K562 (cell line): ENCODE data around the gene IKZF3. TPM values are rescaled to one million over a fixed set of nuclear protein-coding genes. Genes with fewer than 3 reads are reported as not detected.

Experiments used
- DDX20 ChIP-seq: fragments of 450-650 bp; IDR thresholded peaks from 2 replicates; pipeline ENCODE4 v1.6.1; 2016; ENCODE audit warnings: missing genetic modification characterization, low read depth, mild to moderate bottlenecking, missing compliant biosample characterization, moderate library complexity
- DIDO1 ChIP-seq: fragments of 450-650 bp; IDR thresholded peaks from 2 replicates; pipeline ENCODE4 v1.6.1; 2016; ENCODE audit warnings: low read depth, missing biosample characterization, missing genetic modification characterization
- EGR1 ChIP-seq: fragments of 450-650 bp; conservative IDR thresholded peaks from 2 replicates; pipeline ENCODE4 v1.6.1; 2017; ENCODE audit warnings: mild to moderate bottlenecking
- ELF4 ChIP-seq: fragments of 450-650 bp; formaldehyde crosslinking; IDR thresholded peaks from 2 replicates; pipeline ENCODE4 v1.4.0; 2022; ENCODE audit warnings: missing genetic modification characterization
- GATA2 ChIP-seq: sonication (generic); formaldehyde crosslinking; IDR thresholded peaks from 2 replicates; pipeline ENCODE4 v1.4.0; 2020; ENCODE audit warnings: mild to moderate bottlenecking, missing genetic modification reagents
- HDAC8 ChIP-seq: fragments of 450-650 bp; IDR thresholded peaks from 2 replicates; pipeline ENCODE4 v1.6.1; 2016; ENCODE audit warnings: mild to moderate bottlenecking, missing genetic modification characterization, moderate library complexity, missing compliant biosample characterization
- MCM7 ChIP-seq, 2 experiments: fragments of 450-650 bp; IDR thresholded peaks; 2 replicates each; pipeline ENCODE4 v1.6.1; 2016 to 2018
- NCOA6 ChIP-seq: fragments of 450-650 bp; IDR thresholded peaks from 2 replicates; pipeline ENCODE4 v1.6.1; 2017; ENCODE audit warnings: mild to moderate bottlenecking
- SAP30 ChIP-seq: fragments of 200-600 bp; sonication (generic); IDR thresholded peaks from 2 replicates; pipeline ENCODE4 v1.6.1; 2012; ENCODE audit warnings: borderline replicate concordance, low read depth, mild to moderate bottlenecking, moderate library complexity, low read length, control low read depth, inconsistent platforms; ENCODE audit not compliant: insufficient read depth, poor library complexity, severe bottlenecking
- SMAD4 ChIP-seq: fragments of 250-450 bp; sonication (Bioruptor Pico); conservative IDR thresholded peaks from 2 replicates; pipeline ENCODE4 v1.8.0; 2021; ENCODE audit warnings: inconsistent platforms, mild to moderate bottlenecking, moderate library complexity
- ZNF282 ChIP-seq: sonication (generic); formaldehyde crosslinking; IDR thresholded peaks from 2 replicates; pipeline ENCODE4 v1.8.1; 2023; ENCODE audit warnings: missing genetic modification reagents
- ZNF766 ChIP-seq: fragments of 200-800 bp; sonication (Bioruptor generic); conservative IDR thresholded peaks from 2 replicates; pipeline ENCODE4 v1.6.1; 2016; ENCODE audit warnings: missing genetic modification characterization, missing compliant biosample characterization
- polyA plus RNA-seq, 8 experiments: library from polyadenylated mRNA; depleted of rRNA in 4 of 8; stranded (reverse) in 5 of 8; unstranded in 3 of 8; fragments of >200 nt; fragmentation: Nextera tagmentation in 2 of 8; fragmentation: Illumina TruSeq in 1 of 8; extraction: Ambion mirVana in 2 of 8; extraction: Trizol in 1 of 8; gene quantifications; 2 replicates each; pipeline versions ENCODE4 v1.2.1 to v1.2.3, GENCODE V29; 2011 to 2014; ENCODE audit warnings: inconsistent platforms in 1 of 8, missing spikeins in 1 of 8
- total RNA-seq, 7 experiments: library from RNA; depleted of rRNA in 6 of 7; stranded (reverse); fragments of >200 nt in 6 of 7; fragmentation: Illumina TruSeq in 2 of 7; extraction: Trizol in 2 of 7; gene quantifications; 2 replicates each; pipeline versions ENCODE4 v1.2.1 to v1.2.3, GENCODE V29; 2011 to 2021; ENCODE audit warnings: low replicate concordance in 1 of 7
- TF ChIP-seq, protein P1 (sequence below): fragments of 450-650 bp; IDR thresholded peaks from 2 replicates; pipeline ENCODE4 v1.6.1; 2017; ENCODE audit warnings: antibody characterized with exemption, mild to moderate bottlenecking
- TF ChIP-seq, protein P2 (sequence below): fragments of 450-650 bp; formaldehyde crosslinking; IDR thresholded peaks from 2 replicates; pipeline ENCODE4 v1.4.0; 2020; ENCODE audit warnings: mild to moderate bottlenecking, moderate library complexity
- TF ChIP-seq, protein P3 (sequence below): sonication (generic); formaldehyde crosslinking; IDR thresholded peaks from 2 replicates; pipeline ENCODE4 v1.8.1; 2023; ENCODE audit warnings: mild to moderate bottlenecking, missing genetic modification reagents
- TF ChIP-seq, protein P4 (sequence below): fragments of 250-450 bp; sonication (Bioruptor Pico); IDR thresholded peaks from 2 replicates; pipeline ENCODE4 v1.5.0; 2020; ENCODE audit warnings: mild to moderate bottlenecking
- TF ChIP-seq, protein P5 (sequence below), 2 experiments: fragments of 450-650 bp in 1 of 2; sonication (generic) in 1 of 2; formaldehyde crosslinking; conservative IDR thresholded peaks; 2 replicates each; pipeline versions ENCODE4 v1.4.0 to v1.8.1; 2020 to 2022; ENCODE audit warnings: mild to moderate bottlenecking in 1 of 2, missing genetic modification reagents in 1 of 2

IKZF3 gene
- total and polyA plus RNA-seq, 9 of the 15 experiments (the other 6 are each of a cell fraction or from before 2014, with no cell fraction given) = 0.06 to 1.6 (median 0.62) TPM

DNA sequence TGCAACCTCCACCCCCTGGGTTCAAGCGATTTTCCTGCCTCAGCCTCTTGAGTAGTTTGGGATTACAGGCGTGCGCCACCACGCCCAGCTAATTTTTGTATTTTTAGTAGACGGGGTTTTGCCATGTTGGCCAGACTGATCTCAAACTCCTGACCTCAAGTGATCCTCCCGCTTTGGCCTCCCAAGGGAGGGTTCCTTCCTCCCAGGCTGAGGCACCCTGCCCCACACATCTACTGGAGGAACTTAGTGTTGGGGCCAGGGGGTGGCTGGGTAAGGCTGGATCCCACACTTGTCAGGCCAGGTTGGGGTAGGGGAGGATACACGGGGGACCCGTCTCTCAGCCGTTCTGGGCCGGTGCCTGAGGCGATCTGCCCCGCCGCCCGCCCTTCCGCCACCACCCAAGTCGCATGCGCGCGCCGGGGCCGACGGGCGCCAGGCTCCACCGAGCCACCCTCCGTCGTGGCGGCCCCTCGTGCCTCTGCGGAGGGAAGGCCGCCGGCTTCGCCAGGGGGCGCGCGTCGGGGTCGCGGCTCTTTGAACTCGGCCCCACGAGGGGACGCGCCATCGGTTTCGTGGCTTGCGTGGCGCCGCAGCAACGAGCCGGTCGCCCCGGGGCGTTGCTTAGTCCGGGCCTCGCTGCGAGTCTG is 110.5 kb downstream of the IKZF3 start (continued):
- TF ChIP-seq, protein P1, sequence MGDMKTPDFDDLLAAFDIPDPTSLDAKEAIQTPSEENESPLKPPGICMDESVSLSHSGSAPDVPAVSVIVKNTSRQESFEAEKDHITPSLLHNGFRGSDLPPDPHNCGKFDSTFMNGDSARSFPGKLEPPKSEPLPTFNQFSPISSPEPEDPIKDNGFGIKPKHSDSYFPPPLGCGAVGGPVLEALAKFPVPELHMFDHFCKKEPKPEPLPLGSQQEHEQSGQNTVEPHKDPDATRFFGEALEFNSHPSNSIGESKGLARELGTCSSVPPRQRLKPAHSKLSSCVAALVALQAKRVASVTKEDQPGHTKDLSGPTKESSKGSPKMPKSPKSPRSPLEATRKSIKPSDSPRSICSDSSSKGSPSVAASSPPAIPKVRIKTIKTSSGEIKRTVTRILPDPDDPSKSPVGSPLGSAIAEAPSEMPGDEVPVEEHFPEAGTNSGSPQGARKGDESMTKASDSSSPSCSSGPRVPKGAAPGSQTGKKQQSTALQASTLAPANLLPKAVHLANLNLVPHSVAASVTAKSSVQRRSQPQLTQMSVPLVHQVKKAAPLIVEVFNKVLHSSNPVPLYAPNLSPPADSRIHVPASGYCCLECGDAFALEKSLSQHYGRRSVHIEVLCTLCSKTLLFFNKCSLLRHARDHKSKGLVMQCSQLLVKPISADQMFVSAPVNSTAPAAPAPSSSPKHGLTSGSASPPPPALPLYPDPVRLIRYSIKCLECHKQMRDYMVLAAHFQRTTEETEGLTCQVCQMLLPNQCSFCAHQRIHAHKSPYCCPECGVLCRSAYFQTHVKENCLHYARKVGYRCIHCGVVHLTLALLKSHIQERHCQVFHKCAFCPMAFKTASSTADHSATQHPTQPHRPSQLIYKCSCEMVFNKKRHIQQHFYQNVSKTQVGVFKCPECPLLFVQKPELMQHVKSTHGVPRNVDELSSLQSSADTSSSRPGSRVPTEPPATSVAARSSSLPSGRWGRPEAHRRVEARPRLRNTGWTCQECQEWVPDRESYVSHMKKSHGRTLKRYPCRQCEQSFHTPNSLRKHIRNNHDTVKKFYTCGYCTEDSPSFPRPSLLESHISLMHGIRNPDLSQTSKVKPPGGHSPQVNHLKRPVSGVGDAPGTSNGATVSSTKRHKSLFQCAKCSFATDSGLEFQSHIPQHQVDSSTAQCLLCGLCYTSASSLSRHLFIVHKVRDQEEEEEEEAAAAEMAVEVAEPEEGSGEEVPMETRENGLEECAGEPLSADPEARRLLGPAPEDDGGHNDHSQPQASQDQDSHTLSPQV = peak; percentile 92; the same call in 1 of the 2 replicates
- TF ChIP-seq NCOA6 (peak; percentile 88), DDX20 (tag) (no peak), ZNF766 (CRISPR knock-in tag) (peak; percentile 62; the same call in 1 of the 2 replicates), HDAC8 (tag) (0 out of 2 replicates have a peak, but pooled peaks have one; percentile 75), DIDO1 (no peak), GATA2 (CRISPR knock-in tag) (no peak), ELF4 (CRISPR knock-in tag) (no peak), SMAD4 (peak; percentile 89; the same call in 1 of the 2 replicates), SAP30 (no peak), MCM7 (IDR thresholded peaks at IDR 0.05) (no peak), ZNF282 (no peak), EGR1 (no peak; the same call in none of the 2 replicates)
- TF ChIP-seq, protein P2, sequence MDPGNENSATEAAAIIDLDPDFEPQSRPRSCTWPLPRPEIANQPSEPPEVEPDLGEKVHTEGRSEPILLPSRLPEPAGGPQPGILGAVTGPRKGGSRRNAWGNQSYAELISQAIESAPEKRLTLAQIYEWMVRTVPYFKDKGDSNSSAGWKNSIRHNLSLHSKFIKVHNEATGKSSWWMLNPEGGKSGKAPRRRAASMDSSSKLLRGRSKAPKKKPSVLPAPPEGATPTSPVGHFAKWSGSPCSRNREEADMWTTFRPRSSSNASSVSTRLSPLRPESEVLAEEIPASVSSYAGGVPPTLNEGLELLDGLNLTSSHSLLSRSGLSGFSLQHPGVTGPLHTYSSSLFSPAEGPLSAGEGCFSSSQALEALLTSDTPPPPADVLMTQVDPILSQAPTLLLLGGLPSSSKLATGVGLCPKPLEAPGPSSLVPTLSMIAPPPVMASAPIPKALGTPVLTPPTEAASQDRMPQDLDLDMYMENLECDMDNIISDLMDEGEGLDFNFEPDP (CRISPR knock-in tag) = 0 out of 2 replicates have a peak, but pooled peaks have one; percentile 3
- TF ChIP-seq, protein P3, sequence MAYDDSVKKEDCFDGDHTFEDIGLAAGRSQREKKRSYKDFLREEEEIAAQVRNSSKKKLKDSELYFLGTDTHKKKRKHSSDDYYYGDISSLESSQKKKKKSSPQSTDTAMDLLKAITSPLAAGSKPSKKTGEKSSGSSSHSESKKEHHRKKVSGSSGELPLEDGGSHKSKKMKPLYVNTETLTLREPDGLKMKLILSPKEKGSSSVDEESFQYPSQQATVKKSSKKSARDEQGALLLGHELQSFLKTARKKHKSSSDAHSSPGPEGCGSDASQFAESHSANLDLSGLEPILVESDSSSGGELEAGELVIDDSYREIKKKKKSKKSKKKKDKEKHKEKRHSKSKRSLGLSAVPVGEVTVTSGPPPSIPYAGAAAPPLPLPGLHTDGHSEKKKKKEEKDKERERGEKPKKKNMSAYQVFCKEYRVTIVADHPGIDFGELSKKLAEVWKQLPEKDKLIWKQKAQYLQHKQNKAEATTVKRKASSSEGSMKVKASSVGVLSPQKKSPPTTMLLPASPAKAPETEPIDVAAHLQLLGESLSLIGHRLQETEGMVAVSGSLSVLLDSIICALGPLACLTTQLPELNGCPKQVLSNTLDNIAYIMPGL = no peak
- TF ChIP-seq, protein P4, sequence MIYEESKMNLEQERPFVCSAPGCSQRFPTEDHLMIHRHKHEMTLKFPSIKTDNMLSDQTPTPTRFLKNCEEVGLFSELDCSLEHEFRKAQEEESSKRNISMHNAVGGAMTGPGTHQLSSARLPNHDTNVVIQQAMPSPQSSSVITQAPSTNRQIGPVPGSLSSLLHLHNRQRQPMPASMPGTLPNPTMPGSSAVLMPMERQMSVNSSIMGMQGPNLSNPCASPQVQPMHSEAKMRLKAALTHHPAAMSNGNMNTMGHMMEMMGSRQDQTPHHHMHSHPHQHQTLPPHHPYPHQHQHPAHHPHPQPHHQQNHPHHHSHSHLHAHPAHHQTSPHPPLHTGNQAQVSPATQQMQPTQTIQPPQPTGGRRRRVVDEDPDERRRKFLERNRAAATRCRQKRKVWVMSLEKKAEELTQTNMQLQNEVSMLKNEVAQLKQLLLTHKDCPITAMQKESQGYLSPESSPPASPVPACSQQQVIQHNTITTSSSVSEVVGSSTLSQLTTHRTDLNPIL (CRISPR knock-in tag) = no peak
- TF ChIP-seq, protein P5, sequence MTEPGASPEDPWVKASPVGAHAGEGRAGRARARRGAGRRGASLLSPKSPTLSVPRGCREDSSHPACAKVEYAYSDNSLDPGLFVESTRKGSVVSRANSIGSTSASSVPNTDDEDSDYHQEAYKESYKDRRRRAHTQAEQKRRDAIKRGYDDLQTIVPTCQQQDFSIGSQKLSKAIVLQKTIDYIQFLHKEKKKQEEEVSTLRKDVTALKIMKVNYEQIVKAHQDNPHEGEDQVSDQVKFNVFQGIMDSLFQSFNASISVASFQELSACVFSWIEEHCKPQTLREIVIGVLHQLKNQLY (CRISPR knock-in tag; conservative IDR thresholded peaks at IDR 0.05) = 0 out of 4 replicates have a peak, but pooled peaks of 1 of the 2 experiments have one; percentile 65
